ENCODE results near the gene KMO. TPM values are rescaled to one million over a fixed set of nuclear protein-coding genes. Genes with fewer than 3 reads are reported as not detected.

KMO gene
- total and polyA plus RNA-seq, 2 of the 13 experiments (the other 11 are each of a cell fraction or from before 2014, with no cell fraction given), result 0.01 TPM; not detected in 1

DNA sequence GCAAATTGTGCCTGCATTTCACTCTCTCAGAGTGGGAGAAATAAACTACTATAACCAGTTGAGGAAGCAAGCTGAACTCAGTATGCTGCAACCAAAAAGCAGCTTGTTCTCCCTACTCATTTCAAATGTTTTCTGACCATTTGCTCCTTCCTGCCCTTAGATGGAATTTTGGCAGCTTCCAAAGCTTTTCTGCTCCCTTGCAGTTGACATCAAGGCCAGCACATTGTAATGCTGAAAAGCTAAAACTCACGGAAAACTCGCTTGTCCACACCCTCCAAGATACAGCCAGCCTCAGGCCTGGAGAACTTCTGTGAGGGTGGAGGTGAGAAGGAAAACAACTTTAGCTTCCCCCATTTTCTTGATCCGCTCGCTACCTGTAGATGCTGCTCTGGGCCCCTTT, 113.0 kb downstream of the KMO start (continued):
- TF ChIP-seq ZBTB40 (IDR thresholded peaks at IDR 0.05) (no peak), ZBTB40 (CRISPR knock-in tag; IDR thresholded peaks at IDR 0.05) (no peak)

Other genes with a start within 250 kb of the KMO start
- not detected in 2 replicates for gene RGS7, start 175.2 kb upstream of the KMO start, total RNA-seq (2016; rRNA removed; fragmentation: Illumina TruSeq; extraction: Trizol)
- gene RGS7, start 175.2 kb upstream of the KMO start, polyA plus RNA-seq (2011; rRNA removed), result not detected in 2 replicates
- 152 and 211 TPM in 2 replicates for gene FH, start 12.6 kb upstream of the KMO start, total RNA-seq (2016; rRNA removed; fragmentation: Illumina TruSeq; extraction: Trizol)
- 31.6 and 39.2 TPM in 2 replicates for gene FH, start 12.6 kb upstream of the KMO start, polyA plus RNA-seq (2011; rRNA removed)
- 16.7 and 21.0 TPM in 2 replicates for gene CHML, start 108.0 kb downstream of the KMO start, total RNA-seq (2016; rRNA removed; fragmentation: Illumina TruSeq; extraction: Trizol)
- 5.2 TPM in 2 replicates for gene CHML, start 108.0 kb downstream of the KMO start, polyA plus RNA-seq (2011; rRNA removed)
- 17.2 and 17.4 TPM in 2 replicates for gene OPN3, start 108.0 kb downstream of the KMO start, total RNA-seq (2016; rRNA removed; fragmentation: Illumina TruSeq; extraction: Trizol)
- gene OPN3, start 108.0 kb downstream of the KMO start, polyA plus RNA-seq (2011; rRNA removed), result 15.8 and 23.0 TPM in 2 replicates
- gene WDR64, start 119.9 kb downstream of the KMO start, total RNA-seq (2016; rRNA removed; fragmentation: Illumina TruSeq; extraction: Trizol), result not detected in 2 replicates
- gene WDR64, start 119.9 kb downstream of the KMO start, polyA plus RNA-seq (2011; rRNA removed), result not detected in 2 replicates

Data from HepG2 (cell line).